GM12875 (cell line): ENCODE data around the gene ZNF716.
"Not testable (repeated sequence)": the region's sequence is repeated elsewhere in the genome, so short reads cannot be mapped to it uniquely, and the experiment has no call there.

Experiments
- H3K4me3 ChIP-seq: one replicate; pipeline ENCODE4 v1.5.1; 2011; ENCODE audit warnings: low read depth, low read length, control low read depth
- CTCF ChIP-seq: IDR thresholded peaks from 2 replicates; pipeline ENCODE4 v1.5.1; 2011; ENCODE audit warnings: low read depth, mild to moderate bottlenecking, control low read depth, inconsistent platforms, low read length, moderate library complexity, borderline replicate concordance; ENCODE audit not compliant: insufficient read depth

ZNF716 gene

GRCh38 chr7:57426629-57427003 lies 23.4 kb upstream of the ZNF716 start:
- TF ChIP-seq CTCF, result no peak
- H3K4me3 ChIP-seq, result no peak overlapping the region

GRCh38 chr7:57427146-57427545 lies 22.8 kb upstream of the ZNF716 start:
- no peak for TF ChIP-seq CTCF

GRCh38 chr7:57427594-57427993 lies 22.4 kb upstream of the ZNF716 start:
- H3K4me3 ChIP-seq, result no peak overlapping the region
- no peak for TF ChIP-seq CTCF

More at GRCh38 chr7:57427146-57427545, 22.8 kb upstream of the ZNF716 start:
- H3K4me3 ChIP-seq, result no peak overlapping the region

GRCh38 chr7:57432583-57432982 lies 17.4 kb upstream of the ZNF716 start:
- H3K4me3 ChIP-seq, result no peak overlapping the region
- TF ChIP-seq CTCF, result no peak

- no peak for TF ChIP-seq CTCF
- no peak overlapping the region for H3K4me3 ChIP-seq
Measured at GRCh38 chr7:57437581-57437980, 12.4 kb upstream of the ZNF716 start.

- TF ChIP-seq CTCF, result no peak
- no peak overlapping the region for H3K4me3 ChIP-seq
Measured at GRCh38 chr7:57438244-57438643, 11.7 kb upstream of the ZNF716 start.

GRCh38 chr7:57443567-57443966 lies 6.4 kb upstream of the ZNF716 start:
- no peak for TF ChIP-seq CTCF
- H3K4me3 ChIP-seq, result no peak overlapping the region

GRCh38 chr7:57469186-57469828 lies 19.3 kb downstream of the ZNF716 start:
- H3K4me3 ChIP-seq, result not testable (repeated sequence)

GRCh38 chr7:57480304-57480703 lies 30.3 kb downstream of the ZNF716 start:
- H3K4me3 ChIP-seq, result not testable (repeated sequence)

- H3K4me3 ChIP-seq, result not testable (repeated sequence)
Measured at GRCh38 chr7:57485022-57485421, 35.0 kb downstream of the ZNF716 start.
